GM21423 (cell line): ENCODE data around the gene SIAE.

ENCODE experiments used
- ATAC-seq: cut with Tn5 transposase; IDR thresholded peaks from one replicate; pipeline ENCODE4 v1.9.1; 2021; ENCODE audit warnings: mild to moderate bottlenecking, moderate library complexity; ENCODE audit not compliant: unreplicated experiment

Gene SIAE

GRCh38 chr11:124584681-124585372 lies 88.7 kb downstream of the SIAE start:
- ATAC-seq: no peak

DNA sequence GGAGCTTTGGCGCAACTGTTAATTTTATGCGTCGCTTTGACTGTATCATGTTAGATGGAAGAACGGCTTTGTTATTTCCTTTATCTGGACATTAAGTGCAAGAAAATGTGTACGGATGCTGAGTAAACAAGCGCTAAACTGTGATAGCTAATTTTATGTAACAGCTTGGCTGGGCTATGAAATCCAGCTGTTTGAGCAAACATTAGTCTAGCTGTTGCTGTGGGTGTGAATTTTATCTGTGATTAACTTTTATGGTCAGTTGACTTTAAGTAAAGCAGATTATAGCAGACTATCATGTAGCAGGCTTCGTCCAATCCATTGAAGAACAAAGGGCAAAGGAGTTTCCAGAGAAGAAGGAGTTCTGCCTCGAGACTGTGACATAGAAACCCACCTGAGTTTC lies 89.8 kb downstream of the SIAE start:
- ATAC-seq: no peak
